Measurements from ENCODE around the gene NUCB1.
"Not testable (repeated sequence)": the region's sequence is repeated elsewhere in the genome, so short reads cannot be mapped to it uniquely, and the experiment has no call there.

Gene NUCB1

GRCh38 chr19:48899781-48900476 is at the start of gene NUCB1:
TSS of gene NUCB1 (plus strand) at chr19:48900312. CDS start at chr19:48900797, 485 bp downstream.
- DNase-seq (ENCODE audit: insufficient read length, low spot score) = peak; percentile 98
- FAIRE-seq = peak; percentile 98

GRCh38 chr19:48852292-48852691 is 47.8 kb upstream of the NUCB1 start:
- DNase-seq (ENCODE audit: insufficient read length, low spot score) (no peak), FAIRE-seq (no peak)

GRCh38 chr19:48853483-48853882 is 46.6 kb upstream of the NUCB1 start:
- FAIRE-seq (no peak), DNase-seq (ENCODE audit: insufficient read length, low spot score) (no peak)

DNA sequence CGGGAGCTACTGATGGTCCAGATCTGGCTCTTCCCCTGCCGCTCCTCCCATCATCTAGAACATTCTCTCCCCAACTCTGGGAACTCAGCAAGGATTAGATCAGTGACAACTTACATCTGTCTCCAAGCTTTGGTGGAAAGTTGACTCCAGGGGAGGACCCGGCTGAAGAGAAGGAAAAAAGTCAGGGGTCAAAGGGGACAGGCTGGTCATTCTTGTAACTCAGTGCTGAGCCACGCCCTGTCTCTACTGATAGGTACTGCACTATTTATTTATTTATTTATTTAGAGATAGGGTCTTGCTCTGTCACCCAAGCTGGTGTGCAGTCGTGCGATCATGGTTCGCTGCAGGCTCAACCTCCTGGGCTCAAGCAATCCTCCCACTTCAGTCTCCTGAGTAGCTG is 46.0 kb upstream of the NUCB1 start:
- FAIRE-seq (no peak), DNase-seq (ENCODE audit: insufficient read length, low spot score) (no peak)

GRCh38 chr19:48856921-48857320 is 43.2 kb upstream of the NUCB1 start:
- DNase-seq (ENCODE audit: insufficient read length, low spot score) (no peak), FAIRE-seq (no peak)

GRCh38 chr19:48858984-48859710 is 41.0 kb upstream of the NUCB1 start:
- FAIRE-seq (peak; percentile 83), DNase-seq (ENCODE audit: insufficient read length, low spot score) (peak; percentile 79)

DNA sequence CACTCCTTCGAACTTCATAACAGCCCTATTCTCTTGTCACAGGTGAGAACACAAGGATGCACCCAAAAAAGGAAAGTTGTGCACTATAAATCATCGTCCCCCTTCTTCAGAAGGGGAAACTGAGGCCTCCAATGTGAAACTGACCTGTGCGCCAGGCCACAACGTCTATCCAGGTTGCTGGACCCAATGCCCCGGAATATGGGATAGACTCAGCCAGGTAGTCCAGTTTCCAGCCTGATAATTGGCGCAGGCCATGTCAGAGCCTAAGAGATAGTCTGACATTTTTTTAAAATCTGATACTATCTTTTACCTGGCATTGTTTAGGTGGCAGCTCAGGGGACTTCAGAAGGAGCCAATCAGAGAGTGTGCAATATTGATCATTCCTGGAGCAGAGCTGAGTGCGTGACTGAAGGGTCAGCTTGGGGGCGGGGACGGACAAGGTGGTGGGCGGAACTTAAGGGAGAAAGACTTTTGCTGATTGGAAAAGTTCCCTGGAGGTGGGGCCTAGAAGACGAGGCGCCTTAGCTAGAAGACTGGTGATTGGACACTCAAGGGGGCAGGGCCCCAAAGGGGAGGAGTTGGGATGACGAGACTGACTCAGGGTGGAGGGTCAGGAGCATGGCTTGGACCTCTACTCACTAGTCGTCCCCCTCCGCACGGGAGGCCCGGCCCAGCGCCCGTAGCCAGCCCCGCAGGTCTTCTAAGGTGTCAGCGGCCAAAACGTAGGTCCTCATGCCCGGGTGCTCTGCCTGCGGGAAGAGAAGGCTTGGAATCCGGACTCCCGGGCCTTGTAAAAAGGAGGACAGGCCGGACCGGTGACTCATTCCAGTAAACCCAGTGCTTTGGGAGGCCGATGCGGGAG is 40.2 kb upstream of the NUCB1 start:
- DNase-seq (ENCODE audit: insufficient read length, low spot score) (no peak), FAIRE-seq (no peak)

- no peak for DNase-seq (ENCODE audit: insufficient read length, low spot score)
- no peak for FAIRE-seq
Observed at GRCh38 chr19:48861313-48861712, 38.8 kb upstream of the NUCB1 start.

- DNase-seq (ENCODE audit: insufficient read length, low spot score) (no peak), FAIRE-seq (no peak)
Observed at GRCh38 chr19:48862827-48863226, 37.3 kb upstream of the NUCB1 start.

GRCh38 chr19:48866692-48867091 is 33.4 kb upstream of the NUCB1 start:
- no peak for DNase-seq (ENCODE audit: insufficient read length, low spot score)
- no peak for FAIRE-seq

DNA sequence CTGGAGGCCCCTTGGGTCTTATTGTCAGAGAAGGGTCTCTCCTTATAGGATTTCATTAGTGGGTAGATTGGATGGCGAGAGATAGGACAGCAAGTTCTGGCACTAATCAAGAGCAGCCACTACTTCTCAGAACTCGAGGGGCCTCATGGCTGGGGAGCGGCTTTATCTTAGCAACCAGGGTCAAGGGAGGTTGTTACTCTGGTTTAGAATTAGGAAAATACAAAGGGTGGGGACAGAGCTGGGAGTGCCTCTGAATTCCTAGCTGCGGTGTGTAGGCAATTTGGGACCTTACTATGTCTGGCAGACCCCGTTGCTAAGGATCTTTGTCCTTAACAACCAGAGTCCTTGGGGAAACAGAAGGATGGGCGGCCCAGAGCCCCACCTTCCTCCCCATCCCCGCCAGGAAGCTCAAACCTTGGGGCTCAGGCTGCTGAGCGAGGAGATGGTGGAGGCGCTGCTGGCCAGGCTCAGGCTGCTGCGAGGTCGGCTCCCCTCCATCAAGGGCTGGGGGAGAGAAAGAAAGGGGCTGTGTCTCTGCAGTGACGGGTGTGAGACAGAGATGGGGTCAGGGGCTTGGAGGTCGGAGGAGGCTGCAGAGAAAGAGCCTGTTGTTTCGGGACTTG is 32.9 kb upstream of the NUCB1 start:
- FAIRE-seq (no peak), DNase-seq (ENCODE audit: insufficient read length, low spot score) (no peak)

DNA sequence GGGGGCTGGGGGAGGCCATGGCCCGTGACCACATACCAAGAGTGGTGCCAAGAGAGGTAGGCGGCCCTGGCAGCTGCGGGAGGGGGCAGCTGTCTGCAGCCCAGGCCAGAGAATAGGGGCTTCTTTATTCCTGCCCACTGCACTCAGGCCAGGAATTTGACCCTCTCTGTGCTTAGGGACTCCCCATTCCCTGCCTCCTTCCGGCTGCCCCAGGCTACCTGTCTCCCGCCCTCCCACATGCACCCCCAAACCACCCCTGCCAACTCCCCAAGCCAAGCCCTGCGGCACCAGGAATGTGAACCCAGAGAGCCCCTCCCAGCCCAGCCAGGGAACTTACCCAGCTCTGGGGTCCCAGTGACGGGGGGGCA is 32.4 kb upstream of the NUCB1 start:
- DNase-seq (ENCODE audit: insufficient read length, low spot score) (no peak), FAIRE-seq (no peak)

DNA sequence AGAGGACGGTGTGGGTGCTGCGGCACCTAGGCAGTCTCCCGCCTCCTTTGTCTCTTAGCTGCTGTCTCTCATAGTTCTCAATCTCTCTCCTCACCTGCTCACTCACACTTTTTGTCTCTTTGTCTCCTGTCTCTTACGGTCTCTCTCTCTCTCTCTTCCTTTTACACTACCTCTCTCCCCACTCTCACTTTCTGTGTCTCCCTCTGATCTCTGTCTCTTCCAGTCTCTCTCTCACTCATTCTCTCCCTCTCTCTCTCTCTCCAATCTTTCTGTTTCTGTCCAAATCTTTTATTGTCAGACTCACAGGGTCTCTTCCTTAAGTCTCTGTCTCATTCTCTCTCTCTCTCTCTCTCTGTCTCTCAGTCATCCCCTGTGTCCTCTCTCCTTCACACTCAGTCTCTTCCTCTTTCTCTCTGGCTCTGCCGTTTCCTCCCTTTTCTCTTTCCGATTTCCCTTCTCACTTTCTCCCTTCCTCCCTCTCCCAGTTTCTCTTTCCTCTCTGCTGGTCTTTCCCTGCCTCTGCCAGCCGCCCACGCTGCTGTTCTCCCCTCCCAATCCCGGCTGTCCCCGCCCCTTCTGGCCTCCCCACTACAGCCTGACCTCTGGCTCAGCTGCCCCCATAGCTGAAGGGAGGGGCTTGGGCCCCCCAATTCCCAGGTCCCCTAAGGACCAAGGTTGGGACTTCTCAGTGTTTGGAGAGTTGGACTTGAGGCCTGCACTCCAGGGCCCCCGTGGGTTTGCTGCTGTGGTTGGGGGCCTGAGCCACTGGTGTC is 31.8 kb upstream of the NUCB1 start, which contains the start of gene PLEKHA4:
Gene PLEKHA4 (minus strand): TSS at position 504 of the 773 bp plus-strand sequence. CDS start 997 bp downstream, outside the sequence.
- DNase-seq (ENCODE audit: insufficient read length, low spot score) = no peak
- FAIRE-seq = no peak

DNA sequence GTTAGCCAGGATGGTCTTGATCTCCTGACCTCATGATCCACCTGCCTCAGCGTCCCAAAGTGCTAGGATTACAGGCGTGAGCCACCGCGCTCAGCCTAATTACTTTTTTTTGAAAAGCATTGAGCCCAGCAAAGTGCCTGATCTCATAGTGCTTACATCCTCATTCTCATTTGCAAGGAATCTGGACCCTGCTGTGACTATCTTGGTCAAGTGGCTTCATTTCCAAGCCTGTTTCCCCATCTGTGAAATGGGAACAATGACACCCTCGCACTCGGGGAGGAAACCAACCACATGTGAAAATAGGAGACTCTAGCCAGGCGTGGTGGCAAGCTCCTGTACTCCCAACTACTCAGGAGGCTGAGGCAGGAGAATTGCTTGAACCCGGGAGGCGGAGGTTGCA is 30.1 kb upstream of the NUCB1 start:
- no peak for FAIRE-seq
- no peak for DNase-seq (ENCODE audit: insufficient read length, low spot score)

- not testable (repeated sequence) for FAIRE-seq; DNase-seq (ENCODE audit: insufficient read length, low spot score)
Observed at GRCh38 chr19:48871471-48872181, 28.5 kb upstream of the NUCB1 start.

GRCh38 chr19:48872182-48872883 is 27.8 kb upstream of the NUCB1 start, which contains the start of gene PPP1R15A:
TSS of gene PPP1R15A (plus strand) at chr19:48872421. CDS start at chr19:48873234, 813 bp downstream.
- FAIRE-seq (peak; percentile 97), DNase-seq (ENCODE audit: insufficient read length, low spot score) (peak; percentile 85)

GRCh38 chr19:48872884-48873475 is 27.1 kb upstream of the NUCB1 start:
- FAIRE-seq (peak; percentile 84), DNase-seq (ENCODE audit: insufficient read length, low spot score) (no peak)
